Activated CD8-positive, alpha-beta T cell treated with anti-CD3 and anti-CD28 coated beads, Interleukin-2, amount 10 ng/mL, durations not matched to agents 7 days and 5 days (primary cell): Measurements from ENCODE around the gene ABCC8. TPM values are rescaled to one million over a fixed set of nuclear protein-coding genes. Genes with fewer than 3 reads are reported as not detected.
A peak's percentile ranks its signal among the peaks of the same experiment; 100 is the strongest.

ENCODE experiments used
- ATAC-seq: fragments of 150-1000 bp; cut with Tn5 transposase; one replicate; pipeline ENCODE4 v1.10.0; 2021; ENCODE audit warnings: moderate library complexity
- CTCF ChIA-PET: fragments of 350-600 bp; sonication (Branson Sonifier 250); formaldehyde crosslinking; loops from one replicate; lab custom pipeline; 2021; ENCODE audit warnings: antibody characterized with exemption; lab: Charles Lee
- POLR2A ChIA-PET: fragments of 350-600 bp; sonication (Branson Sonifier 250); formaldehyde crosslinking; loops from one replicate; lab custom pipeline; 2021; ENCODE audit warnings: antibody characterized with exemption; lab: Charles Lee
- DNase-seq: peaks from one replicate; pipeline ENCODE4 v3.0.0-alpha.2; 2020
- H3K27ac Mint-ChIP-seq: one replicate; pipeline ENCODE4 v1.8.0; 2021; ENCODE audit warnings: mild to moderate bottlenecking, mixed read lengths
- H3K27me3 Mint-ChIP-seq: one replicate; pipeline ENCODE4 v1.8.0; 2021; ENCODE audit warnings: low read depth, mixed read lengths
- H3K36me3 Mint-ChIP-seq: one replicate; pipeline ENCODE4 v1.8.0; 2021; ENCODE audit warnings: low read depth, mixed read lengths
- H3K4me1 Mint-ChIP-seq: one replicate; pipeline ENCODE4 v1.8.0; 2021; ENCODE audit warnings: low read depth, mixed read lengths
- H3K4me3 Mint-ChIP-seq: one replicate; pipeline ENCODE4 v1.8.0; 2021; ENCODE audit warnings: mild to moderate bottlenecking, mixed read lengths
- H3K9me3 Mint-ChIP-seq: one replicate; pipeline ENCODE4 v1.8.0; 2022; ENCODE audit warnings: mixed read lengths; ENCODE audit not compliant: insufficient read depth
- total RNA-seq, 2 experiments: library from RNA; stranded (reverse); gene quantifications; one replicate each; pipeline ENCODE4 v1.2.3, GENCODE V29; 2021

The ABCC8 gene
- total RNA-seq = 1 to 10 TPM in 1 of 2 experiments, under 1 TPM in 1; 0.61 to 1.5 TPM

DNA sequence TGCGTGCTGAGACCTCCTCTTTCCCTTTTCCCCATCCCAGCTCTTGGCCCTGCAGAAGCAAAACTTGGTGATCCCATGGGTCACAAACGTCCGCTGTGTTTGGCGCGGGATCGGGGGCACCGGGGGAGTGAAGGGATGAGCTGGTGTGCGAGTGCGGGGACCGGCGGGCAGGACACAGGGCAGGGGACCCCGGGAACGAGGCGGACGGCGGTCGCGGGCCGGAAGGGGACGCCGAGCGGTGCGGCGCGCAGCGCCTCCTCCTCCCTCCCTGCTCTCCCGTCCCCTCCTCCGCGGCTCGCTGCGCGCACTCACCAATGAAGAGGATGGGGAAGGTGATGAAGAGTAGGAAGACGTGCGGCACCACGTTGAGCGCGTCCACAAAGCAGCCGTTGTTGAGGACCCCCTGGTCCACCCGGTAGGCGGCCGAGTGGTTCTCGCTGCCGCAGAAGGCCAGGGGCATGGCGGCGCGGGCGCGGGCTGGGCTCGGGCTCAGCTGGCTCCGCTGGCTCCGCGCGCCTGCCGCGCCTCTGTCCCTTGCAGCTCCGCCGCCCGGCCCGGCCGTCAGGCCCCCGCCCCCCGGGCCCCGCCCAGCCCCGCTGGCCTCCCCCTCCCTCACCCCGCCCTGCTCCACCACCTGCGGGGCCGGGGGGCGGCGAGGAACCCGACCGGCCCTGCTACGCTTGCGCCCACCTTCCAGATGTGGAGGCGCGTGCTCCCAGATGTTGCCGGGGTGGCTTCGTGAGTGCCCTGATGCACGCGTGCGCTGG is at the start of gene ABCC8:
Gene ABCC8, minus strand, starts transcription at position 529 of the 767 bp plus-strand sequence. Its CDS starts 69 bp downstream, at position 460.
- Mint-ChIP-seq H3K27me3 (peaks cover 79% of the 10 kb centered on the region), H3K36me3 (no peaks in the 10 kb centered on the region), H3K4me1 (peaks cover 14% of the 10 kb centered on the region), H3K9me3 (no peaks in the 10 kb centered on the region), H3K4me3 (peak within 1 kb of the TSS; percentile 50), H3K27ac (no peak within 1 kb of the TSS)
- CTCF ChIA-PET = no interaction called here
- peak; percentile 66 for ATAC-seq
- POLR2A ChIA-PET = no interaction called here
- peak; percentile 26 for DNase-seq

DNA sequence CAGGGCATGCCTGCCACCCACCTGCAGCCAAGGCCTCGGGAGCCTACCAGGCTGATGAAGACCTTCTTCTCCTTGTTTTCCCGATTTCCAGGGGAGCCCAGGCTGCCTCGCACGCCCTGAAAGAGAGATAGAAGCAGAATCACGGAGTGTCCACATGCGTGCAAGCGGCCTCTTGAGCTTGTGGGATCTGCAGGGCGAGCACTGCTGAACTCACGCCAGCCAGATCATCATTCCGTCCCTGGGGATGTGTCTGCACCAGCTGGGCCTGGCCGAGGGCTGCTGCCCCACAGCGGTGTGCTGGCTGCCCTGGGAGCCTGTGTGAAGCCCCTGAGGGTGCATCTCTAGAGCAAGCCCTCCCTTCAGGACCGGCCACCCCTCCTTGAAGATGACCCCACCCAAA is 49.7 kb upstream of the ABCC8 start:
- ChIA-PET CTCF (interaction anchor here (1.8 to 2.9 kb wide), 2 partner anchors 107 to 142 kb away, joined by 4 to 34 read pairs; no protein-coding TSS in a partner anchor), POLR2A (no interaction called here)
- Mint-ChIP-seq H3K36me3 (no peaks in the 10 kb centered on the region), H3K4me1 (no peaks in the 10 kb centered on the region), H3K9me3 (no peaks in the 10 kb centered on the region), H3K27me3 (no peaks in the 10 kb centered on the region), H3K4me3 (no peak overlapping the region), H3K27ac (no peak overlapping the region)
- ATAC-seq (no peak), DNase-seq (no peak)

GRCh38 chr11:17525570-17525969 is 48.9 kb upstream of the ABCC8 start:
- no peaks in the 10 kb centered on the region for H3K4me1 Mint-ChIP-seq
- no peaks in the 10 kb centered on the region for H3K36me3 Mint-ChIP-seq
- POLR2A ChIA-PET = no interaction called here
- no peaks in the 10 kb centered on the region for H3K9me3 Mint-ChIP-seq
- H3K27me3 Mint-ChIP-seq = no peaks in the 10 kb centered on the region
- CTCF ChIA-PET = interaction anchor here (1.8 kb wide), 1 partner anchor 107 kb away, joined by 4 read pairs; no protein-coding TSS in a partner anchor
- ATAC-seq (no peak), DNase-seq (no peak)
- H3K27ac Mint-ChIP-seq = no peak overlapping the region
- no peak overlapping the region for H3K4me3 Mint-ChIP-seq

DNA sequence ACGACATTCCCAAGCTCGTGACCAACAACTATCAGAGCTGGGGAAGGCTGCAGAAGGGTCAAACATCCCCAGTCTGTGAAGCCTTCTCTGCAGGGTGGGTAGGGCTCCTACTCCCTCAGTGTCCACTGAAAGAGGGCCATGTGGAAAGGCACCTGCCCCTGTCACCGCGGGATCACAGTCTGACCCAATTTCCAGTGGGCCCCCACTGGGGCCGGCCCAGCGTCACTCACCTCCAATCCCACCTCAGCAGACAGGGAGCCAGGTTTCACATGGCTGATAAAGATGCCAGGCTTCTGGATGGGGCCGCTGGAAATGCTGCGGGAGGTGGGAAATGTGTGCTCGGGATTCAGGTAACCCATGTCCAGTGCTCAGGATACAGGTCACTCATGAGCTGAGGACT is 47.6 kb upstream of the ABCC8 start:
- Mint-ChIP-seq H3K27ac (no peak overlapping the region), H3K27me3 (no peaks in the 10 kb centered on the region), H3K4me3 (no peak overlapping the region), H3K36me3 (no peaks in the 10 kb centered on the region), H3K9me3 (no peaks in the 10 kb centered on the region), H3K4me1 (no peaks in the 10 kb centered on the region)
- POLR2A ChIA-PET = no interaction called here
- DNase-seq (no peak), ATAC-seq (no peak)
- CTCF ChIA-PET = interaction anchor here (1.6 to 2.1 kb wide), 2 partner anchors 135 to 137 kb away, joined by 5 to 7 read pairs; partner anchors contain the start of gene KCNJ11

DNA sequence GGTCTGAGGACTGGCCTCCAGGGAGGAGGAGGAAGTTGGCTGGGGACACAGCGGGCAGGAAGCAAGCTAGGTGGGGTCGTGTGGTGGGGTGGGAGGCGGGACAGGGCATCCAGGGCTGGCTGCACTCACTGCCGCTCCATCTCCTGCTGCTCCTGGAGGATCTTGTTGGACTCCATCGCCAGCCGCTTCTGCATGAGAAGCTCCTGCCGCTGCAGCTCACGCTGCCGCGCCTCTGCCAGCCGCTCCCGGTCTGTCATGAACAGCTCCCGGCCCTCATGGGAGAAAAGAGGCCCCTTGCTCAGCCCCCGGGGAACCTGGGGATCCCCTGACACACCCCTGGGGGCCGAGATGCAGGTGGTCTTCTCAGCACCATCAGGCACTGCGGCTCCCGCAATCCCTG is 46.0 kb upstream of the ABCC8 start:
- ATAC-seq (no peak), DNase-seq (no peak)
- H3K9me3 Mint-ChIP-seq = no peaks in the 10 kb centered on the region
- H3K27me3 Mint-ChIP-seq = peaks cover under 1% of the 10 kb centered on the region
- H3K36me3 Mint-ChIP-seq = no peaks in the 10 kb centered on the region
- no peak overlapping the region for H3K4me3 Mint-ChIP-seq
- ChIA-PET POLR2A (no interaction called here), CTCF (interaction anchor here (0.5 to 1.5 kb wide), 3 partner anchors 16 to 155 kb away, joined by 3 to 7 read pairs (median 3); no protein-coding TSS in a partner anchor)
- no peak overlapping the region for H3K27ac Mint-ChIP-seq
- H3K4me1 Mint-ChIP-seq = no peaks in the 10 kb centered on the region

GRCh38 chr11:17521106-17521900 is 44.7 kb upstream of the ABCC8 start:
- ChIA-PET CTCF (interaction anchor here (0.6 to 1.5 kb wide), 2 partner anchors 15 to 30 kb away, joined by 3 read pairs; no protein-coding TSS in a partner anchor), POLR2A (no interaction called here)
- Mint-ChIP-seq H3K36me3 (no peaks in the 10 kb centered on the region), H3K27ac (no peak overlapping the region), H3K27me3 (peaks cover 3% of the 10 kb centered on the region), H3K4me1 (no peaks in the 10 kb centered on the region), H3K9me3 (no peaks in the 10 kb centered on the region), H3K4me3 (no peak overlapping the region)
- DNase-seq = no peak
- no peak for ATAC-seq

DNA sequence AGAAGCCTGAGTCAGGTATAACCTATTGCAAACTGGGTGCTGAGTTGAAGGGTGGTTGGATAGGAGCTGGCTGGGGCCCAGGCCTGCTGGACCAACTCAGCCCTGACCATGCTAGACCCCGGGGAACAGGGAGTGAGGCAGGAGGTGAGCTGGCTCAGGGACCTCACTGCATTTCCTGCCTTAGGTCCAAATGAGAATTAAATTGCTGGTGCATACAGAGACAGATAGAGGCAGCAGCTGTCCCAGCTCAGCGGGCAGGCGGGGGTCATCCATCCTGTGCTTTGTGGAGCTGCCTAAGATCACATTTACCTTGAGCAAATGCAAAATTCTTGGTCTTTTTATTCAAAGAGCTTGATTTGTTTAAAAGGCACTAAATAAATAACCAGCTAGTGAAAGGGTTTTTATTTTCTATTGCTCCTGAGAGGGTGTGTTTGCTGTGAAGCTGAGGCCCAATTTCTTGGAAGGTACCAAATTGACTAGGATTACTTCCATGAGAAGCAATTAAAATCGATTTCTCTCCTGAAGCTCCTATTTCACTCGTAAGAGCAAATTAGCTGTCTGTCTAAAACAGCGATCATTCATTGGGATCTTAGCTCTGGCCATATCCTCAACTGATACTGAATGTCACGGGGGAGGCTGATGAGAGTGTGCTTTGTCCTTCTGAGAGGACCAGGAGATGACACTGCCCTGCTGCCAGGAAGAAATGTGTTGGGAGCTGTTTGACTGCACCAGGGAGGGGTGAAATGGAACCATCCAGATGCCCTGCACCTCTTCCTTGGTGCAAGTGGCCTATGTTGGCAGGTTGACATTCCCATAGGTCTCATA is 42.6 kb upstream of the ABCC8 start:
- POLR2A ChIA-PET = interaction anchor here (0.6 kb wide), 1 partner anchor 580 kb away, joined by 3 read pairs; no protein-coding TSS in a partner anchor
- Mint-ChIP-seq H3K36me3 (no peaks in the 10 kb centered on the region), H3K9me3 (no peaks in the 10 kb centered on the region), H3K4me1 (no peaks in the 10 kb centered on the region), H3K27me3 (peaks cover 11% of the 10 kb centered on the region), H3K4me3 (no peak overlapping the region), H3K27ac (no peak overlapping the region)
- no peak for ATAC-seq
- DNase-seq = no peak
- CTCF ChIA-PET = interaction anchor here (1.1 to 2.6 kb wide), 3 partner anchors 9 to 135 kb away, joined by 3 to 17 read pairs (median 3); no protein-coding TSS in a partner anchor

- no peaks in the 10 kb centered on the region for H3K9me3 Mint-ChIP-seq
- CTCF ChIA-PET = interaction anchor here (1.5 to 2.6 kb wide), 3 partner anchors 10 to 134 kb away, joined by 4 to 17 read pairs (median 4); no protein-coding TSS in a partner anchor
- no peak for DNase-seq
- no peak overlapping the region for H3K27ac Mint-ChIP-seq
- no peak overlapping the region for H3K4me3 Mint-ChIP-seq
- H3K27me3 Mint-ChIP-seq = peaks cover 11% of the 10 kb centered on the region
- H3K4me1 Mint-ChIP-seq = no peaks in the 10 kb centered on the region
- POLR2A ChIA-PET = interaction anchor here (0.6 kb wide), 1 partner anchor 579 kb away, joined by 3 read pairs; no protein-coding TSS in a partner anchor
- ATAC-seq = no peak
- no peaks in the 10 kb centered on the region for H3K36me3 Mint-ChIP-seq
These were observed 41.7 kb upstream of the ABCC8 start for GRCh38 chr11:17518366-17518765.

- CTCF ChIA-PET = interaction anchor here (1.5 to 2.6 kb wide), 4 partner anchors 11 to 133 kb away, joined by 4 to 17 read pairs (median 4); no protein-coding TSS in a partner anchor
- Mint-ChIP-seq H3K4me1 (no peaks in the 10 kb centered on the region), H3K27me3 (peaks cover 13% of the 10 kb centered on the region), H3K9me3 (no peaks in the 10 kb centered on the region), H3K36me3 (no peaks in the 10 kb centered on the region), H3K4me3 (no peak overlapping the region), H3K27ac (no peak overlapping the region)
- ATAC-seq = no peak
- POLR2A ChIA-PET = no interaction called here
- DNase-seq = no peak
These were observed 40.5 kb upstream of the ABCC8 start for GRCh38 chr11:17517186-17517585.

DNA sequence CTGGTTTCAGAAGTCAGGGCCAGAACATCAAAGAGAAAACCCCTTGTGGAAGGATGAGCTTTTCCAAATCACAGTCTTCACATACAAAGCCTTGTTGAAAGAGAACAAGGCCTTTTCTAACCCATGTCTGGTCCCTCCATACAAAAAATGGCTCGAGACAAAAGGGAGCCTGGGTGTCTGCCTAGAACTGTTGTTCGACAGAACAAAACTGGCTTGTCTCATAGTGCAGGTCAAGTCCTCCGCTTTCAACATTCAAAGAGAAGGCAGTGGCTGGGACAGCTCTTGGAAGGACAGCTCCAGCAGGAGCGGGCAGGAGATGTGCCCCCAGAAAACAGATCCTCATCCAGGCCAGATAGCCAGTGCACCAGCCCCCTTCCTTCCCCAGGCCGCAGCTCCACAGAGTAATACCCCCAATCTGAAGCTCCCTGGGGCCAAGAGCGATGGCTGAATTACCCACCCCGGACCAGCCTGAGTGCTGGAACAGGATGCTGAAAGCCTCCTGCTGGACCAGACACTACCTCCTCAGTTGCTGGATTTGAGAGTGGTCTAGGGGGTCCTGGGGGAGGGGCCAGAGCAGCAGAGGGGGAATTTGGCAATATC is 40.0 kb upstream of the ABCC8 start:
- no peaks in the 10 kb centered on the region for H3K9me3 Mint-ChIP-seq
- ATAC-seq = no peak
- ChIA-PET CTCF (interaction anchor here (1.5 to 1.9 kb wide), 3 partner anchors 12 to 133 kb away, joined by 4 to 5 read pairs (median 4); no protein-coding TSS in a partner anchor), POLR2A (no interaction called here)
- H3K36me3 Mint-ChIP-seq = no peaks in the 10 kb centered on the region
- no peak overlapping the region for H3K27ac Mint-ChIP-seq
- no peak overlapping the region for H3K4me3 Mint-ChIP-seq
- DNase-seq = no peak
- peaks cover 16% of the 10 kb centered on the region for H3K27me3 Mint-ChIP-seq
- H3K4me1 Mint-ChIP-seq = no peaks in the 10 kb centered on the region
